H1 (cell line): Measurements from ENCODE around the gene UVSSA. TPM values are rescaled to one million over a fixed set of nuclear protein-coding genes. Genes with fewer than 3 reads are reported as not detected.

Experiments used
- polyA plus RNA-seq, 7 experiments: library from polyadenylated mRNA; depleted of rRNA in 3 of 7; stranded (reverse) in 5 of 7; unstranded in 2 of 7; fragments of >200 nt in 5 of 7; fragments of 200-250 nt in 2 of 7; gene quantifications; 1 replicate in 5 of 7; 2 replicates in 1 of 7; 4 replicates in 1 of 7; pipeline versions ENCODE4 v1.2.1 to v1.2.3, GENCODE V29; 2011 to 2013; ENCODE audit warnings: missing spikeins in 2 of 7, mixed read lengths in 2 of 7
- total RNA-seq: library from RNA; stranded (reverse); fragmentation: NEBNext Ultra II Directional; extraction: Animal tissue kit (Norgen Biotek cat#: 25700); gene quantifications from 2 replicates; pipeline ENCODE4 v1.2.1, GENCODE V29; 2021
- TF ChIP-seq, protein P1 (sequence below): fragments of 300-600 bp; sonication (generic); IDR thresholded peaks from 2 replicates; pipeline ENCODE4 v1.7.1; 2012; ENCODE audit warnings: low read length, moderate library complexity, mild to moderate bottlenecking, inconsistent platforms; ENCODE audit not compliant: insufficient replicate concordance

The UVSSA gene
- total and polyA plus RNA-seq, 2 of the 8 experiments (the other 6 are each of a cell fraction or from before 2014, with no cell fraction given), result 14.5 to 19.4 TPM

- TF ChIP-seq, protein P1, sequence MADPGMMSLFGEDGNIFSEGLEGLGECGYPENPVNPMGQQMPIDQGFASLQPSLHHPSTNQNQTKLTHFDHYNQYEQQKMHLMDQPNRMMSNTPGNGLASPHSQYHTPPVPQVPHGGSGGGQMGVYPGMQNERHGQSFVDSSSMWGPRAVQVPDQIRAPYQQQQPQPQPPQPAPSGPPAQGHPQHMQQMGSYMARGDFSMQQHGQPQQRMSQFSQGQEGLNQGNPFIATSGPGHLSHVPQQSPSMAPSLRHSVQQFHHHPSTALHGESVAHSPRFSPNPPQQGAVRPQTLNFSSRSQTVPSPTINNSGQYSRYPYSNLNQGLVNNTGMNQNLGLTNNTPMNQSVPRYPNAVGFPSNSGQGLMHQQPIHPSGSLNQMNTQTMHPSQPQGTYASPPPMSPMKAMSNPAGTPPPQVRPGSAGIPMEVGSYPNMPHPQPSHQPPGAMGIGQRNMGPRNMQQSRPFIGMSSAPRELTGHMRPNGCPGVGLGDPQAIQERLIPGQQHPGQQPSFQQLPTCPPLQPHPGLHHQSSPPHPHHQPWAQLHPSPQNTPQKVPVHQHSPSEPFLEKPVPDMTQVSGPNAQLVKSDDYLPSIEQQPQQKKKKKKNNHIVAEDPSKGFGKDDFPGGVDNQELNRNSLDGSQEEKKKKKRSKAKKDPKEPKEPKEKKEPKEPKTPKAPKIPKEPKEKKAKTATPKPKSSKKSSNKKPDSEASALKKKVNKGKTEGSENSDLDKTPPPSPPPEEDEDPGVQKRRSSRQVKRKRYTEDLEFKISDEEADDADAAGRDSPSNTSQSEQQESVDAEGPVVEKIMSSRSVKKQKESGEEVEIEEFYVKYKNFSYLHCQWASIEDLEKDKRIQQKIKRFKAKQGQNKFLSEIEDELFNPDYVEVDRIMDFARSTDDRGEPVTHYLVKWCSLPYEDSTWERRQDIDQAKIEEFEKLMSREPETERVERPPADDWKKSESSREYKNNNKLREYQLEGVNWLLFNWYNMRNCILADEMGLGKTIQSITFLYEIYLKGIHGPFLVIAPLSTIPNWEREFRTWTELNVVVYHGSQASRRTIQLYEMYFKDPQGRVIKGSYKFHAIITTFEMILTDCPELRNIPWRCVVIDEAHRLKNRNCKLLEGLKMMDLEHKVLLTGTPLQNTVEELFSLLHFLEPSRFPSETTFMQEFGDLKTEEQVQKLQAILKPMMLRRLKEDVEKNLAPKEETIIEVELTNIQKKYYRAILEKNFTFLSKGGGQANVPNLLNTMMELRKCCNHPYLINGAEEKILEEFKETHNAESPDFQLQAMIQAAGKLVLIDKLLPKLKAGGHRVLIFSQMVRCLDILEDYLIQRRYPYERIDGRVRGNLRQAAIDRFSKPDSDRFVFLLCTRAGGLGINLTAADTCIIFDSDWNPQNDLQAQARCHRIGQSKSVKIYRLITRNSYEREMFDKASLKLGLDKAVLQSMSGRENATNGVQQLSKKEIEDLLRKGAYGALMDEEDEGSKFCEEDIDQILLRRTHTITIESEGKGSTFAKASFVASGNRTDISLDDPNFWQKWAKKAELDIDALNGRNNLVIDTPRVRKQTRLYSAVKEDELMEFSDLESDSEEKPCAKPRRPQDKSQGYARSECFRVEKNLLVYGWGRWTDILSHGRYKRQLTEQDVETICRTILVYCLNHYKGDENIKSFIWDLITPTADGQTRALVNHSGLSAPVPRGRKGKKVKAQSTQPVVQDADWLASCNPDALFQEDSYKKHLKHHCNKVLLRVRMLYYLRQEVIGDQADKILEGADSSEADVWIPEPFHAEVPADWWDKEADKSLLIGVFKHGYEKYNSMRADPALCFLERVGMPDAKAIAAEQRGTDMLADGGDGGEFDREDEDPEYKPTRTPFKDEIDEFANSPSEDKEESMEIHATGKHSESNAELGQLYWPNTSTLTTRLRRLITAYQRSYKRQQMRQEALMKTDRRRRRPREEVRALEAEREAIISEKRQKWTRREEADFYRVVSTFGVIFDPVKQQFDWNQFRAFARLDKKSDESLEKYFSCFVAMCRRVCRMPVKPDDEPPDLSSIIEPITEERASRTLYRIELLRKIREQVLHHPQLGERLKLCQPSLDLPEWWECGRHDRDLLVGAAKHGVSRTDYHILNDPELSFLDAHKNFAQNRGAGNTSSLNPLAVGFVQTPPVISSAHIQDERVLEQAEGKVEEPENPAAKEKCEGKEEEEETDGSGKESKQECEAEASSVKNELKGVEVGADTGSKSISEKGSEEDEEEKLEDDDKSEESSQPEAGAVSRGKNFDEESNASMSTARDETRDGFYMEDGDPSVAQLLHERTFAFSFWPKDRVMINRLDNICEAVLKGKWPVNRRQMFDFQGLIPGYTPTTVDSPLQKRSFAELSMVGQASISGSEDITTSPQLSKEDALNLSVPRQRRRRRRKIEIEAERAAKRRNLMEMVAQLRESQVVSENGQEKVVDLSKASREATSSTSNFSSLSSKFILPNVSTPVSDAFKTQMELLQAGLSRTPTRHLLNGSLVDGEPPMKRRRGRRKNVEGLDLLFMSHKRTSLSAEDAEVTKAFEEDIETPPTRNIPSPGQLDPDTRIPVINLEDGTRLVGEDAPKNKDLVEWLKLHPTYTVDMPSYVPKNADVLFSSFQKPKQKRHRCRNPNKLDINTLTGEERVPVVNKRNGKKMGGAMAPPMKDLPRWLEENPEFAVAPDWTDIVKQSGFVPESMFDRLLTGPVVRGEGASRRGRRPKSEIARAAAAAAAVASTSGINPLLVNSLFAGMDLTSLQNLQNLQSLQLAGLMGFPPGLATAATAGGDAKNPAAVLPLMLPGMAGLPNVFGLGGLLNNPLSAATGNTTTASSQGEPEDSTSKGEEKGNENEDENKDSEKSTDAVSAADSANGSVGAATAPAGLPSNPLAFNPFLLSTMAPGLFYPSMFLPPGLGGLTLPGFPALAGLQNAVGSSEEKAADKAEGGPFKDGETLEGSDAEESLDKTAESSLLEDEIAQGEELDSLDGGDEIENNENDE, result no peak
These were observed 28.4 kb upstream of the UVSSA start (continued) for GRCh38 chr4:1318488-1319213.
